Ovary (tissue), 9 donors: ENCODE measurements around the gene SCAMP4. TPM values are rescaled to one million over a fixed set of nuclear protein-coding genes. Genes with fewer than 3 reads are reported as not detected.

Experiments used
- DNase-seq, 5 donors: peaks; one replicate each; pipeline ENCODE4 v3.0.0-alpha.2; 2019 to 2020
- H3K27ac ChIP-seq, 2 donors: fragments of 200-600 bp; one replicate each; pipeline versions ENCODE4 v1.5.1 to v1.8.0; 2019 to 2022
- H3K27me3 ChIP-seq: fragments of 200-600 bp; one replicate; pipeline ENCODE4 v1.8.0; 2022
- H3K36me3 ChIP-seq: fragments of 200-600 bp; sonication (generic); one replicate; pipeline ENCODE4 v1.5.1; 2019
- H3K4me1 ChIP-seq: one replicate; pipeline ENCODE4 v1.8.1; 2013; ENCODE audit warnings: mild to moderate bottlenecking, moderate library complexity; ENCODE audit not compliant: insufficient read depth
- H3K4me3 ChIP-seq: fragments of 200-600 bp; sonication (generic); one replicate; pipeline ENCODE4 v1.5.1; 2017
- H3K9me3 ChIP-seq, 2 donors: fragments of 200-600 bp in 1 of 2; sonication (generic) in 1 of 2; one replicate each; pipeline versions ENCODE4 v1.5.1 to v1.8.1; 2013 to 2019; ENCODE audit warnings: mild to moderate bottlenecking in 1 of 2, moderate library complexity in 1 of 2
- CTCF ChIP-seq, 3 donors: fragments of 450-650 bp in 2 of 3; fragments of 200-600 bp in 1 of 3; IDR thresholded peaks; one replicate each; pipeline versions ENCODE4 v1.5.1 to v1.8.0; 2016 to 2022; ENCODE audit warnings: antibody characterized with exemption in 3 of 3, mild to moderate bottlenecking in 1 of 3
- EP300 ChIP-seq: sonication (generic); formaldehyde crosslinking; IDR thresholded peaks from one replicate; pipeline ENCODE4 v1.6.1; 2017; ENCODE audit warnings: antibody characterized with exemption
- POLR2A ChIP-seq: fragments of 450-650 bp; IDR thresholded peaks from one replicate; pipeline ENCODE4 v1.6.1; 2017; ENCODE audit warnings: antibody characterized with exemption, mild to moderate bottlenecking, moderate library complexity
- WGBS, 3 donors: extraction: QIAGEN DNeasy Blood & Tissue Kit in 1 of 3; methylation state at CpG; one replicate each; pipeline versions ENCODE4 v1.1.5 to v1.1.7; 2013 to 2017; 5-methylcytosine and 5-hydroxymethylcytosine counted together
- intact Hi-C, 4 donors: fragments of 100-400 bp; cut with DNase I; formaldehyde crosslinking; loops; one replicate each; pipeline versions ENCODE4 v1.11.0 to v1.15.1; 2022 to 2023
- polyA plus RNA-seq, 2 donors: library from polyadenylated mRNA; stranded (reverse); fragments of 200-250 nt in 1 of 2; fragments of 350-450 nt in 1 of 2; fragmentation: Illumina TruSeq in 1 of 2; extraction: RNeasy Lipid Tissue Mini Kit (QIAGEN cat#74804) in 1 of 2; gene quantifications; one replicate each; pipeline ENCODE4 v1.2.3, GENCODE V29; 2013 to 2014
- total RNA-seq, 7 donors: library from RNA; depleted of rRNA in 2 of 7; stranded (reverse); fragments of >200 nt in 2 of 7; fragmentation: NEBNext Ultra II Directional in 3 of 7; extraction: Animal tissue kit (Norgen Biotek cat#: 25700) in 3 of 7; gene quantifications; one replicate each; pipeline versions ENCODE4 v1.1.0 to v1.2.4, GENCODE V29; 2016 to 2023
- donor health status: DM: no; HTN: no; CAD: no; lungs with moderate emphysema.
- donor health status: DM: no; HTN: no; CAD: no.
- donor health status: Bipolar disorder and iron deficiency.
- donor health status: DM: yes; HTN: yes; CAD: no.
- donor health status: DM: no; HTN: no; CAD: no.
- donor health status: DM: yes; HTN: yes; CAD: no.

Gene SCAMP4
- total and polyA plus RNA-seq, 9 donors, result 11.7 to 87.0 (median 56.5) TPM

DNA sequence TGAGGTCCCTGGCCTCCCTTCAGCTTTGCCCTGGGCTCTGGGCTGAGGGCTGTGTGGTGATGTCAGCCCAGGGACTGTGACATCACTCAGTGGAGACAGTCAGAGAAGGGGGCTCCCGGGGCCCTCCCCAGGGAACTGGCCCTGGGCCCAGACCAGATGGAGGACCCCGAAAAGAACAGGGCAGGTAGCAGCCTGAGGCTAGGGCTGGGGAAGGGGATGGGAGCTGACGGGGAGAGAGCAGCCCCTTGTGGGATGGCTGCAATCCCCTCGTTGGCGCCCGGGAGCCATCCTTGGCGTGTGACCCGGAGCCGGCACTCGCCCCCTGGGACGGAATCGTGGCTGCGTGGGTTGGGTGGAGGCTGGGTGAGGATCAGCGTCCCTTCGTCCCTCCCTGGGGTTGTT is 49.3 kb downstream of the SCAMP4 start:
- H3K27ac ChIP-seq, result no peak overlapping the region
- H3K9me3 ChIP-seq, result no peaks in the 10 kb centered on the region
- peaks cover 4% of the 10 kb centered on the region for H3K4me1 ChIP-seq
- H3K4me3 ChIP-seq, result no peak overlapping the region
- no peak for DNase-seq
- no peak for TF ChIP-seq POLR2A
- TF ChIP-seq CTCF (IDR thresholded peaks at IDR 0.05), result no peak
- TF ChIP-seq EP300, result no peak
- H3K27me3 ChIP-seq, result no peaks in the 10 kb centered on the region
- H3K36me3 ChIP-seq, result no peaks in the 10 kb centered on the region
- WGBS, 3 donors, result 89 to 91% (median 90%) methylated on average over 15 of the region's 15 CpGs
- intact Hi-C loops, result loop anchor here in 1 of 4 donors (5.0 kb wide), 1 partner anchor 277 kb away; no protein-coding TSS in a partner anchor

DNA sequence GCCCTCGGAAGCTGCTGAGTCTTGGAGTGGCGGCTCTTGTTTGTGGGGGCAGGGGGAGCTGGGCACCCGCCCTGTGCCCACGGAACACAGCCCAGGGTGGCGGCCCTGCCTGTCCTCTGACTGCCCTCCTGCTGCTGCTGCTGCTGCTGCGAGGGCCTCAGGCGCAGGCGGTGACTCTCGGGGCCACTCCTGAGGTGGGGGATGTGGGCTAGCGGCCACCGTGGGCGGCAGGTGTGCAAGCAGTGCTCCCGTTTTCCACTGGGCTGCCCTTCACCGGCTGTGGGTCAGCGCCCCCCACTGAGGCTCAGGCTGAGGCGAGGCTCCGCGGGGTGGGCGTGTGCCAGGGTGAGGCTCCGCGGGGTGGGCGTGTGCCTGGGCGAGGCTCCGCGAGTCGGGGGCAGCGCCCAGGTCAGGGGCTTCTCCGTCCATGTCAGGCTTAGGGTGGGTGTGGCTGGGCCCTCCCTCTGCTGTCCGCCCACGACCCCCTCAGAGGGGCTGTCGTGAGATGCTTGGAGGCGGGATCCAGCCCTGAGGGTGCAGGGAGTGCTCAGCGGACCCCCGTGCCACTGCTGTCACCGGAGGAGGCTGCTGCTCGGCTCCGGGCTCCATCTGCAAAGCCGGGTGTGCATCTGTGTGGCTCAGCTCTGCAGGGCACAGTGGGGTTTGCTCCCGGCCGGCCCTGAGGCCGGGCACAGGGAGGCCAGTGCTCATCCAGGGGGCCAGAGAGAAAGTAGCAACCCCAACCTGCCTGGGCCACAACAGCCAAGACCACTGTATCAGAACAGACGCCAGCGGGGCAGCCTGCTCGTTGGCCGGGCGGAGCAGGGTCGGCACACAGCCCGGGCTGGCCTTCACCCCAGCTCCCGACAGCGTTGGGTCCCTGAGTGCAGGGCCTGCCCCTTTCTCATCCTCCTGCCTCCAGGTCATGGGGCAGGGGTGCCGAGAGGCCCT is 50.2 kb downstream of the SCAMP4 start:
- H3K27me3 ChIP-seq, result no peaks in the 10 kb centered on the region
- TF ChIP-seq POLR2A, result no peak
- TF ChIP-seq CTCF (IDR thresholded peaks at IDR 0.05), result no peak
- TF ChIP-seq EP300, result no peak
- no peak overlapping the region for H3K4me3 ChIP-seq
- no peaks in the 10 kb centered on the region for H3K9me3 ChIP-seq
- H3K4me1 ChIP-seq, result peaks cover 4% of the 10 kb centered on the region
- no peaks in the 10 kb centered on the region for H3K36me3 ChIP-seq
- H3K27ac ChIP-seq, result no peak overlapping the region
- no peak for DNase-seq
- intact Hi-C loops, result loop anchor here in 1 of 4 donors (5.0 kb wide), 1 partner anchor 57 kb away; no protein-coding TSS in a partner anchor
- 74 to 86% (median 75%) methylated on average over 27 to 51 of the region's 51 CpGs for WGBS, 3 donors

DNA sequence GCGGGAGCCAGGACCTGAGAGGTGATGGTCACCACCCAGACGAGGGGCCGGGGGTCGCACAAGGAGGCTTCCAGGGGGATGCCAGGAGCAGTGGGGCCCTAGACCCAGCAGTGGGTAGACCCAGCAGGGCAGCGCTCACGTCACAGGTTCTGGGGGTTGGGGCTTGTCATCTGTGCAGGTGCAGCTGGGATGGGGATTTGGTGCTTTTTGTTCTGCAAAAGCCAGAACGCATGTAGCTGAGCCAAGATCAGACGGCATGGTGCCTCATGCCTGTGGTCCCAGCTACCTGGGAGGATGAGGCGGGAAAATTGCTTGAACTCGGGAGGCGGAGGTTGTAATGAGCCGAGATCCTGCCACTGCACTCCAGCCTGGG is 50.9 kb downstream of the SCAMP4 start:
- intact Hi-C loops, result loop anchor here in 1 of 4 donors (5.0 kb wide), 1 partner anchor 56 kb away; no protein-coding TSS in a partner anchor
- WGBS, 3 donors, result 90 to 95% (median 90%) methylated on average over 10 to 12 of the region's 12 CpGs
- DNase-seq, result no peak
- no peak overlapping the region for H3K4me3 ChIP-seq
- peaks cover 7% of the 10 kb centered on the region for H3K4me1 ChIP-seq
- H3K27ac ChIP-seq, result no peak overlapping the region
- H3K27me3 ChIP-seq, result no peaks in the 10 kb centered on the region
- no peak for TF ChIP-seq CTCF (IDR thresholded peaks at IDR 0.05)
- no peak for TF ChIP-seq EP300
- TF ChIP-seq POLR2A, result no peak
- H3K36me3 ChIP-seq, result no peaks in the 10 kb centered on the region
- H3K9me3 ChIP-seq, result no peaks in the 10 kb centered on the region

DNA sequence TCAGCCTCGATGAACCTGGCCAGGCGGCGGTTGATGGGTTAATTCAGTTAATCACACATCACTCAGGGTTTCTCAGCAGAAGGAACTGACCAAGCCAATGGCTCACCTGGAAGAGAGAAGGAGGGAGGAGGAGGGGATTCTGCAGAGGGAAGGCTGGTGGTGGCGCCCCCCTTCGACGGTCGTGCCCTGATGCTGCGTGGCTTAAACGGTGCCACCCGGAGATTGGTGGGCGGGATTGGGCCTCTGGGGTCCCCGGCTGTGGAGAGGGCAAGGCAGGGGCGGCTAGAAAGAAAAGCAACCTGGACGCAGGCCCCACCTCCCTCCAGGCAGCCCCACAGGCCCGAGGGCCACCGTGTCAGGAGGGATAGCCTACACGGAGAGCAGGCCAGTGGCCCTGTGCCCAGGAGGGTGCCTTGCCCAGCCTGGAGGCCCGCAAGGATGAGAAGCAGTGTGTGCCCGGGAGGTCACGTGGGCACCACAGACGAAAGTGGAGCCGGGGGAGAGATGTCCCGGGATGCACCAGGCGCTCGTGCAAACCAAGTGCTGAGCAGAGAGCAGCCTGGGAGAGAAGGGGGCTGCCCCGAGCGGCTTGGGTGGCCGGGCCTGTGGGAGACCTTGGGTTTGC is 51.8 kb downstream of the SCAMP4 start:
- H3K4me3 ChIP-seq, result no peak overlapping the region
- intact Hi-C loops, result loop anchor here in 1 of 4 donors (5.0 kb wide), 1 partner anchor 55 kb away; no protein-coding TSS in a partner anchor

More for the DNA sequence above, 51.8 kb downstream of the SCAMP4 start:
- TF ChIP-seq CTCF (IDR thresholded peaks at IDR 0.05) (no peak), POLR2A (no peak), EP300 (no peak)
- peak in 1 of 5 donors; percentile 46 for DNase-seq
- Histone ChIP-seq H3K4me1 (peaks cover 16% of the 10 kb centered on the region), H3K36me3 (no peaks in the 10 kb centered on the region), H3K27ac (no peak overlapping the region), H3K9me3 (no peaks in the 10 kb centered on the region), H3K27me3 (no peaks in the 10 kb centered on the region)
- 61 to 74% (median 65%) methylated on average over 28 of the region's 28 CpGs for WGBS, 3 donors
